ENCODE results near the gene HDAC1.
A peak's percentile ranks its signal among the peaks of the same experiment; 100 is the strongest.

Gene HDAC1

DNA sequence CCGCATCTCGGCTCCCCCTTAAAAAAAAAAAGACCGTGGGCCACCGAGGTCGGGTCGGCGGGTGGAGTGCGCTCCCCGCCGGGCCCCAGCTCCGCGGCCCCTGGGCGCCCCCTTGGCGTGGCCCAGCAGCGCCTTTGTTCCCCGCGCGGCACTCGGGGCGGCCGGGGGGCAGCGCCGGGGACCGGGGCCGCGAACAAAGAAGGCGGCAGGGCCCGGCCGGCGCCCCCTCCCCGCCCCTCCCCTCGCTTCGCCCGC lies 43.6 kb downstream of the HDAC1 start:
- Histone ChIP-seq H3K4me2 (ENCODE audit: low read length) (no peak overlapping the region), H3K79me2 (no peaks in the 10 kb centered on the region), H3K36me3 (ENCODE audit: control insufficient read depth, insufficient read depth, low read length) (no peaks in the 10 kb centered on the region), H3K27me3 (ENCODE audit: control insufficient read depth, insufficient read depth, low read length) (no peaks in the 10 kb centered on the region), H3K4me3 (ENCODE audit: low read depth, low read length) (peak overlapping the region; percentile 3), H2AFZ (no peak overlapping the region), H3K4me1 (no peaks in the 10 kb centered on the region), H3K9ac (no peak overlapping the region), H3K27ac (no peak overlapping the region), H3K9me3 (ENCODE audit: control insufficient read depth, low read length) (no peaks in the 10 kb centered on the region)
- TF ChIP-seq, protein P1, sequence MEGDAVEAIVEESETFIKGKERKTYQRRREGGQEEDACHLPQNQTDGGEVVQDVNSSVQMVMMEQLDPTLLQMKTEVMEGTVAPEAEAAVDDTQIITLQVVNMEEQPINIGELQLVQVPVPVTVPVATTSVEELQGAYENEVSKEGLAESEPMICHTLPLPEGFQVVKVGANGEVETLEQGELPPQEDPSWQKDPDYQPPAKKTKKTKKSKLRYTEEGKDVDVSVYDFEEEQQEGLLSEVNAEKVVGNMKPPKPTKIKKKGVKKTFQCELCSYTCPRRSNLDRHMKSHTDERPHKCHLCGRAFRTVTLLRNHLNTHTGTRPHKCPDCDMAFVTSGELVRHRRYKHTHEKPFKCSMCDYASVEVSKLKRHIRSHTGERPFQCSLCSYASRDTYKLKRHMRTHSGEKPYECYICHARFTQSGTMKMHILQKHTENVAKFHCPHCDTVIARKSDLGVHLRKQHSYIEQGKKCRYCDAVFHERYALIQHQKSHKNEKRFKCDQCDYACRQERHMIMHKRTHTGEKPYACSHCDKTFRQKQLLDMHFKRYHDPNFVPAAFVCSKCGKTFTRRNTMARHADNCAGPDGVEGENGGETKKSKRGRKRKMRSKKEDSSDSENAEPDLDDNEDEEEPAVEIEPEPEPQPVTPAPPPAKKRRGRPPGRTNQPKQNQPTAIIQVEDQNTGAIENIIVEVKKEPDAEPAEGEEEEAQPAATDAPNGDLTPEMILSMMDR (IDR thresholded peaks at IDR 0.05), result no peak

- H3K9me3 ChIP-seq (ENCODE audit: control insufficient read depth, low read length), result no peaks in the 10 kb centered on the region
- H3K4me3 ChIP-seq (ENCODE audit: low read depth, low read length), result peak within 1 kb of the TSS; percentile 31
- H3K27ac ChIP-seq, result no peak within 1 kb of the TSS
- H3K36me3 ChIP-seq (ENCODE audit: control insufficient read depth, insufficient read depth, low read length), result no peaks in the 10 kb centered on the region
- H3K79me2 ChIP-seq, result no peaks in the 10 kb centered on the region
- no peak within 1 kb of the TSS for H3K9ac ChIP-seq
- H3K4me1 ChIP-seq, result no peaks in the 10 kb centered on the region
- H2AFZ ChIP-seq, result peak within 1 kb of the TSS; percentile 50
- H3K27me3 ChIP-seq (ENCODE audit: control insufficient read depth, insufficient read depth, low read length), result no peaks in the 10 kb centered on the region
- TF ChIP-seq, protein P1 (IDR thresholded peaks at IDR 0.05), result no peak
- peak within 1 kb of the TSS; percentile 58 for H3K4me2 ChIP-seq (ENCODE audit: low read length)
Measured at GRCh38 chr1:32335790-32336590, 44.1 kb downstream of the HDAC1 start, which contains the start of gene MARCKSL1. TSS of gene MARCKSL1 (minus strand) at chr1:32336233. CDS start at chr1:32336033, 200 bp downstream.

GRCh38 chr1:32336591-32336932 lies 44.7 kb downstream of the HDAC1 start:
- H3K27me3 ChIP-seq (ENCODE audit: control insufficient read depth, insufficient read depth, low read length), result no peaks in the 10 kb centered on the region
- TF ChIP-seq, protein P1 (IDR thresholded peaks at IDR 0.05), result no peak
- H3K9ac ChIP-seq, result no peak overlapping the region
- no peaks in the 10 kb centered on the region for H3K4me1 ChIP-seq
- no peak overlapping the region for H3K4me3 ChIP-seq (ENCODE audit: low read depth, low read length)
- H3K79me2 ChIP-seq, result no peaks in the 10 kb centered on the region
- no peak overlapping the region for H3K27ac ChIP-seq
- H3K36me3 ChIP-seq (ENCODE audit: control insufficient read depth, insufficient read depth, low read length), result no peaks in the 10 kb centered on the region
- no peak overlapping the region for H3K4me2 ChIP-seq (ENCODE audit: low read length)
- H3K9me3 ChIP-seq (ENCODE audit: control insufficient read depth, low read length), result no peaks in the 10 kb centered on the region
- H2AFZ ChIP-seq, result no peak overlapping the region

- Histone ChIP-seq H3K36me3 (ENCODE audit: control insufficient read depth, insufficient read depth, low read length) (no peaks in the 10 kb centered on the region), H3K4me1 (no peaks in the 10 kb centered on the region), H3K27me3 (ENCODE audit: control insufficient read depth, insufficient read depth, low read length) (no peaks in the 10 kb centered on the region), H3K9ac (no peak overlapping the region), H3K9me3 (ENCODE audit: control insufficient read depth, low read length) (no peaks in the 10 kb centered on the region), H3K79me2 (no peaks in the 10 kb centered on the region), H3K27ac (no peak overlapping the region), H3K4me3 (ENCODE audit: low read depth, low read length) (no peak overlapping the region), H3K4me2 (ENCODE audit: low read length) (no peak overlapping the region), H2AFZ (no peak overlapping the region)
- TF ChIP-seq, protein P1 (IDR thresholded peaks at IDR 0.05), result no peak
Measured at GRCh38 chr1:32336963-32337675, 45.2 kb downstream of the HDAC1 start.

All from parathyroid adenoma (tissue), 2 donors.